K562 (cell line): Measurements from ENCODE around the gene TARBP1. TPM values are rescaled to one million over a fixed set of nuclear protein-coding genes. Genes with fewer than 3 reads are reported as not detected.

Source experiments
- ARNT ChIP-seq, 2 experiments: fragments of 450-650 bp; IDR thresholded peaks; 2 replicates each; pipeline ENCODE4 v1.6.1; 2016; ENCODE audit warnings: mild to moderate bottlenecking in 1 of 2
- CBX2 ChIP-seq: fragments of 200-600 bp; sonication (generic); IDR thresholded peaks from one replicate; pipeline ENCODE4 v1.6.1; 2012; ENCODE audit warnings: mild to moderate bottlenecking, low read length, inconsistent platforms; ENCODE audit not compliant: insufficient read depth, poor library complexity, severe bottlenecking
- DEAF1 ChIP-seq: fragments of 450-650 bp; formaldehyde crosslinking; IDR thresholded peaks from 2 replicates; pipeline ENCODE4 v1.4.0; 2020; ENCODE audit warnings: mild to moderate bottlenecking, moderate library complexity
- DLX4 ChIP-seq: fragments of 250-450 bp; sonication (Bioruptor Pico); IDR thresholded peaks from 2 replicates; pipeline ENCODE4 v1.6.1; 2021; ENCODE audit warnings: mild to moderate bottlenecking
- HLTF ChIP-seq: fragments of 450-650 bp; IDR thresholded peaks from 2 replicates; pipeline ENCODE4 v1.6.1; 2016
- HMG20A ChIP-seq: fragments of 450-650 bp; formaldehyde crosslinking; conservative IDR thresholded peaks from 2 replicates; pipeline ENCODE4 v1.4.0; 2020; ENCODE audit warnings: mild to moderate bottlenecking, mixed read lengths
- HNRNPLL ChIP-seq: fragments of 200-400 bp; formaldehyde crosslinking; IDR thresholded peaks from 2 replicates; pipeline ENCODE4 v1.6.1; 2017; ENCODE audit warnings: low read length, low read depth, mild to moderate bottlenecking; ENCODE audit not compliant: poor library complexity, severe bottlenecking
- JUNB ChIP-seq: fragments of 450-650 bp; formaldehyde crosslinking; conservative IDR thresholded peaks from 2 replicates; pipeline ENCODE4 v1.4.0; 2020; ENCODE audit warnings: mild to moderate bottlenecking
- JUND ChIP-seq, 2 experiments: IDR thresholded peaks; 2 replicates in 1 of 2; 3 replicates in 1 of 2; pipeline ENCODE4 v1.6.1; 2011; ENCODE audit warnings: borderline replicate concordance in 2 of 2, low read depth in 2 of 2, low read length in 2 of 2, improper control_type of control experiment in 1 of 2, missing biosample characterization in 1 of 2, missing genetic modification characterization in 1 of 2, missing genetic modification reagents in 1 of 2
- KDM4B ChIP-seq, 2 experiments: fragments of 450-650 bp in 1 of 2; sonication (generic) in 1 of 2; IDR thresholded peaks; 2 replicates each; pipeline ENCODE4 v1.6.1; 2016 to 2017; ENCODE audit warnings: borderline replicate concordance in 2 of 2, antibody characterized with exemption in 1 of 2, low read depth in 1 of 2, mild to moderate bottlenecking in 1 of 2
- KLF6 ChIP-seq: fragments of 250-450 bp; sonication (Bioruptor Pico); IDR thresholded peaks from 2 replicates; pipeline ENCODE4 v1.4.0; 2020; ENCODE audit warnings: mild to moderate bottlenecking, moderate library complexity, borderline replicate concordance
- LEF1 ChIP-seq: fragments of 450-650 bp; IDR thresholded peaks from 2 replicates; pipeline ENCODE4 v1.6.1; 2016; ENCODE audit warnings: mild to moderate bottlenecking
- MNT ChIP-seq, 2 experiments: fragments of 450-650 bp; conservative IDR thresholded peaks; 2 replicates each; pipeline ENCODE4 v1.6.1; 2017; ENCODE audit warnings: mild to moderate bottlenecking in 2 of 2, moderate library complexity in 2 of 2
- SMAD3 ChIP-seq: fragments of 450-650 bp; formaldehyde crosslinking; conservative IDR thresholded peaks from 2 replicates; pipeline ENCODE4 v1.4.0; 2020; ENCODE audit warnings: mild to moderate bottlenecking
- SPI1 ChIP-seq: IDR thresholded peaks from 2 replicates; pipeline ENCODE4 v1.6.1; 2011; ENCODE audit warnings: low read depth, low read length, control low read depth, borderline replicate concordance
- TOE1 ChIP-seq, 2 experiments: fragments of 450-650 bp in 1 of 2; sonication (generic) in 1 of 2; formaldehyde crosslinking in 1 of 2; IDR thresholded peaks; 2 replicates each; pipeline versions ENCODE4 v1.7.1 to v1.8.0; 2016 to 2022; ENCODE audit warnings: borderline replicate concordance in 2 of 2, mild to moderate bottlenecking in 2 of 2, antibody characterized with exemption in 1 of 2, inconsistent platforms in 1 of 2, low read depth in 1 of 2, missing genetic modification reagents in 1 of 2, moderate library complexity in 1 of 2
- ZNF175 ChIP-seq: fragments of 200-800 bp; sonication (Bioruptor generic); IDR thresholded peaks from 2 replicates; pipeline ENCODE4 v1.6.1; 2016; ENCODE audit warnings: low read depth, mild to moderate bottlenecking, missing genetic modification characterization, missing compliant biosample characterization
- ZNF253 ChIP-seq: fragments of 250-450 bp; sonication (Bioruptor Pico); conservative IDR thresholded peaks from 2 replicates; pipeline ENCODE4 v1.6.1; 2021; ENCODE audit warnings: mild to moderate bottlenecking
- ZNF280A ChIP-seq: fragments of 450-650 bp; IDR thresholded peaks from 2 replicates; pipeline ENCODE4 v1.6.1; 2018; ENCODE audit warnings: mild to moderate bottlenecking, low read depth; ENCODE audit not compliant: partially characterized antibody
- ZNF324 ChIP-seq: fragments of 250-450 bp; sonication (Bioruptor Pico); IDR thresholded peaks from 2 replicates; pipeline ENCODE4 v1.4.0; 2020; ENCODE audit warnings: mild to moderate bottlenecking
- ZNF586 ChIP-seq: fragments of 450-650 bp; formaldehyde crosslinking; conservative IDR thresholded peaks from 2 replicates; pipeline ENCODE4 v1.4.0; 2020; ENCODE audit warnings: mild to moderate bottlenecking, moderate library complexity
- polyA plus RNA-seq, 8 experiments: library from polyadenylated mRNA; depleted of rRNA in 4 of 8; stranded (reverse) in 5 of 8; unstranded in 3 of 8; fragments of >200 nt; fragmentation: Nextera tagmentation in 2 of 8; fragmentation: Illumina TruSeq in 1 of 8; extraction: Ambion mirVana in 2 of 8; extraction: Trizol in 1 of 8; gene quantifications; 2 replicates each; pipeline versions ENCODE4 v1.2.1 to v1.2.3, GENCODE V29; 2011 to 2014; ENCODE audit warnings: inconsistent platforms in 1 of 8, missing spikeins in 1 of 8
- total RNA-seq, 7 experiments: library from RNA; depleted of rRNA in 6 of 7; stranded (reverse); fragments of >200 nt in 6 of 7; fragmentation: Illumina TruSeq in 2 of 7; extraction: Trizol in 2 of 7; gene quantifications; 2 replicates each; pipeline versions ENCODE4 v1.2.1 to v1.2.3, GENCODE V29; 2011 to 2021; ENCODE audit warnings: low replicate concordance in 1 of 7

Gene TARBP1
- total and polyA plus RNA-seq, 9 of the 15 experiments (the other 6 are each of a cell fraction or from before 2014, with no cell fraction given), result 8.8 to 48.0 (median 22.9) TPM

GRCh38 chr1:234478481-234479309, at the start of gene TARBP1 (continued):
- TF ChIP-seq MNT (conservative IDR thresholded peaks at IDR 0.05) (peak in 1 of 2 experiments; percentile 51; a peak in 2 of 4 replicates), CBX2 (no peak), HMG20A (CRISPR knock-in tag) (no peak), KDM4B (IDR thresholded peaks at IDR 0.05; ENCODE audit: borderline replicate concordance in 2 of 2, low read depth in 1 of 2) (no peak), DEAF1 (CRISPR knock-in tag) (no peak), HNRNPLL (peak; percentile 90), KLF6 (no peak), ZNF253 (CRISPR knock-in tag) (no peak), HLTF (no peak), JUNB (CRISPR knock-in tag) (no peak), SMAD3 (CRISPR knock-in tag) (0 out of 2 replicates have a peak, but pooled peaks have one; percentile 41), ZNF280A (no peak), ARNT (IDR thresholded peaks at IDR 0.05) (no peak), TOE1 (IDR thresholded peaks at IDR 0.05; ENCODE audit: borderline replicate concordance) (no peak), TOE1 (CRISPR knock-in tag; IDR thresholded peaks at IDR 0.05; ENCODE audit: borderline replicate concordance, low read depth) (no peak), LEF1 (no peak), ZNF586 (CRISPR knock-in tag) (no peak), ZNF324 (CRISPR knock-in tag) (no peak), SPI1 (no peak), ZNF175 (CRISPR knock-in tag) (no peak), DLX4 (CRISPR knock-in tag) (no peak), JUND (IDR thresholded peaks at IDR 0.05; ENCODE audit: borderline replicate concordance, low read depth, low read length) (0 out of 2 replicates have a peak, but pooled peaks have one; percentile 4), JUND (tag; IDR thresholded peaks at IDR 0.05; ENCODE audit: borderline replicate concordance, low read depth, low read length) (no peak; the same call in 2 of the 3 replicates)
